WERI-Rb-1 (cell line): ENCODE data around the gene VPS4A.

ENCODE experiments used
- DNase-seq: peaks from one replicate; pipeline ENCODE4 v3.0.0-alpha.2; 2020
- H3K27ac ChIP-seq: fragments of 250-450 bp; sonication (Bioruptor Pico); 2 replicates; pipeline ENCODE4 v1.5.1; 2020; ENCODE audit warnings: mild to moderate bottlenecking, moderate library complexity
- H3K27me3 ChIP-seq: fragments of 250-450 bp; sonication (Bioruptor Pico); 2 replicates; pipeline ENCODE4 v1.5.1; 2021; ENCODE audit warnings: mild to moderate bottlenecking, low read depth, moderate library complexity; ENCODE audit not compliant: insufficient read depth, severe bottlenecking
- H3K36me3 ChIP-seq: fragments of 250-450 bp; sonication (Bioruptor Pico); 2 replicates; pipeline ENCODE4 v1.5.1; 2020; ENCODE audit warnings: mild to moderate bottlenecking, moderate library complexity
- H3K4me3 ChIP-seq: 2 replicates; pipeline ENCODE4 v1.5.1; 2011; ENCODE audit warnings: low read depth, mild to moderate bottlenecking, control low read depth, low read length
- H3K9me3 ChIP-seq: fragments of 250-450 bp; sonication (Bioruptor Pico); 2 replicates; pipeline ENCODE4 v1.5.1; 2021; ENCODE audit warnings: mild to moderate bottlenecking, moderate library complexity; ENCODE audit not compliant: severe bottlenecking
- TF ChIP-seq, protein P1 (sequence below): IDR thresholded peaks from 2 replicates; pipeline ENCODE4 v1.5.1; 2011; ENCODE audit warnings: low read depth, mild to moderate bottlenecking, control low read depth, inconsistent platforms, low read length

Gene VPS4A

DNA sequence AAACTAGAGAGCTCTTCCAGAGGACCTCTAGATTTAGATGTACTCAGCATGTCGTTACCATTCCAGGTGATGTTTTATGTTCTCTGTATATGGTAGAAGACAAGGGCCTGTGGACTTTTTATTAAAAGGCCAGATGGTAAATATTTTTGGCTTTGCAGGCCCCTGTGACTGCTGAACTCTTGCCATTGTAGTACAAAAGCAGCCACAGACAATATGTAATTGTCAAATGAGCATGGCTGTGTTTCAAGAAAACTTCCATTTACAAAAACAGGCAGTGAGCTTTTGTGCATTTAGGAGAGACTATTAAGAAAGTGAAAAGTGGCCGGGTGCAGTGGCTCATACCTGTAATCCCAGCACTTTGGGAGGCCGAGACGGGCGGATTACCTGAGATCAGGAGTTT is 33.0 kb downstream of the VPS4A start:
- Histone ChIP-seq H3K27me3 (no peaks in the 10 kb centered on the region), H3K4me3 (no peak overlapping the region), H3K9me3 (no peaks in the 10 kb centered on the region), H3K27ac (no peak overlapping the region), H3K36me3 (peaks cover 40% of the 10 kb centered on the region)
- DNase-seq, result no peak
- TF ChIP-seq, protein P1, sequence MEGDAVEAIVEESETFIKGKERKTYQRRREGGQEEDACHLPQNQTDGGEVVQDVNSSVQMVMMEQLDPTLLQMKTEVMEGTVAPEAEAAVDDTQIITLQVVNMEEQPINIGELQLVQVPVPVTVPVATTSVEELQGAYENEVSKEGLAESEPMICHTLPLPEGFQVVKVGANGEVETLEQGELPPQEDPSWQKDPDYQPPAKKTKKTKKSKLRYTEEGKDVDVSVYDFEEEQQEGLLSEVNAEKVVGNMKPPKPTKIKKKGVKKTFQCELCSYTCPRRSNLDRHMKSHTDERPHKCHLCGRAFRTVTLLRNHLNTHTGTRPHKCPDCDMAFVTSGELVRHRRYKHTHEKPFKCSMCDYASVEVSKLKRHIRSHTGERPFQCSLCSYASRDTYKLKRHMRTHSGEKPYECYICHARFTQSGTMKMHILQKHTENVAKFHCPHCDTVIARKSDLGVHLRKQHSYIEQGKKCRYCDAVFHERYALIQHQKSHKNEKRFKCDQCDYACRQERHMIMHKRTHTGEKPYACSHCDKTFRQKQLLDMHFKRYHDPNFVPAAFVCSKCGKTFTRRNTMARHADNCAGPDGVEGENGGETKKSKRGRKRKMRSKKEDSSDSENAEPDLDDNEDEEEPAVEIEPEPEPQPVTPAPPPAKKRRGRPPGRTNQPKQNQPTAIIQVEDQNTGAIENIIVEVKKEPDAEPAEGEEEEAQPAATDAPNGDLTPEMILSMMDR, result no peak

DNA sequence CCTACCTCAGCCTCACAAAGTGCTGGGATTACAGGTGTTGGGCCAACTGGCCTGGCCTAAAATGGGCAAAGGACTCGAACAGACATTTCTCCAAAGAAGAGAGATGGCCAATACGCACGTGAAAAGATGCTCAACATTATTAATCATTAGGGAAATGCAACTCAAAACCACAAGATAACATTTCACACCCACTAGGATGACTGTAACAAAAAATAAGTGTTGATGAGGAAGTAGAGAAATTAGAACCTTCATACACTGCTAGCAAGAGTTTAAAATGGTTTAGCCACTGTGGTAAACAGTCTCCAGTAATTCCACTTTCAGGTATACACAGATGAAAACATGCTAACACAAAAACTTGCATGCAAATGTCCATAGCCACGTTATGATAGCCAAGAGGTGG is 34.8 kb downstream of the VPS4A start:
- Histone ChIP-seq H3K27ac (no peak overlapping the region), H3K36me3 (peaks cover 42% of the 10 kb centered on the region), H3K27me3 (no peaks in the 10 kb centered on the region), H3K4me3 (no peak overlapping the region), H3K9me3 (no peaks in the 10 kb centered on the region)
- TF ChIP-seq, protein P1, result no peak
- DNase-seq, result no peak

DNA sequence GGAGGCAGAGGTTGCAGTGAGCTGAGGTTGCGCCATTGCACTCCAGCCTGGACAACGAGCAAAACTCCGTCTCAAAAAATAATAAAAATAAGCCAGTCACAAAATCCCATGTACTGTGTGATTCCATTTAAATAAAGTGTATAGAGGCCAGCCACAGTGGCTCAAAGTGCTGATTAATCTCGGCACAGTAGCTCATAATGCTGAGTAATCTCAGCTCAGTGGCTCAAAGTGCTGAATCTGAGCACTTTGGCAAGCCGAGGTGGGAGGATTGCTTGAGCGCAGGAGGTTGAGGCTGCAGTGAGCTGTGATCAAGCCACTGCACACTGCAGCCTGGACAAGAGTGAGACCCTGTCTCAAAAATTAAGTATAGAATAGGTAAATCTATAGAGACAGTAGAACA is 35.5 kb downstream of the VPS4A start:
- Histone ChIP-seq H3K9me3 (no peaks in the 10 kb centered on the region), H3K36me3 (peaks cover 34% of the 10 kb centered on the region), H3K27ac (no peak overlapping the region), H3K4me3 (no peak overlapping the region), H3K27me3 (no peaks in the 10 kb centered on the region)
- TF ChIP-seq, protein P1, result no peak
- DNase-seq, result no peak

DNA sequence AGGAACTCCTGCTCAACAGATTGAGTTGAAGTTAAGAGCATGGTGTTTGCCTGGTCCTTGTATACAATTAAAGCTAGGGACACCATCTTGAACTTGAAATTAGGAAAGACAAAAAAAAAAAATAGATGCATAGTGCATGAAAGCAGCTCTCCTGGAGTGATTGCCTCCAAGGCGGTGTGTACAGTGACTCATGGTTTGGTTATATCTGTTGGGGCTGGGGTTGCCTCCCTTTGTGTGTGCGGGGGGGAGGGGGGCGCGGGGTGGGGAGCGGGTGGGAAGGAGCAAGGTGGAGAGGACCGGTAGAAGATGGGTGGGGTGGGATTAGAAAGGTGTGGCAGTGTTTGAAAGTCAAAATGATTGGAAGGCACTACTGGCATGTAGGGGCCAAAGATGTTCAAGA is 37.1 kb downstream of the VPS4A start:
- TF ChIP-seq, protein P1, result no peak
- H3K4me3 ChIP-seq, result no peak overlapping the region
- no peaks in the 10 kb centered on the region for H3K27me3 ChIP-seq
- no peak for DNase-seq
- peaks cover 24% of the 10 kb centered on the region for H3K36me3 ChIP-seq
- no peaks in the 10 kb centered on the region for H3K9me3 ChIP-seq
- H3K27ac ChIP-seq, result no peak overlapping the region

DNA sequence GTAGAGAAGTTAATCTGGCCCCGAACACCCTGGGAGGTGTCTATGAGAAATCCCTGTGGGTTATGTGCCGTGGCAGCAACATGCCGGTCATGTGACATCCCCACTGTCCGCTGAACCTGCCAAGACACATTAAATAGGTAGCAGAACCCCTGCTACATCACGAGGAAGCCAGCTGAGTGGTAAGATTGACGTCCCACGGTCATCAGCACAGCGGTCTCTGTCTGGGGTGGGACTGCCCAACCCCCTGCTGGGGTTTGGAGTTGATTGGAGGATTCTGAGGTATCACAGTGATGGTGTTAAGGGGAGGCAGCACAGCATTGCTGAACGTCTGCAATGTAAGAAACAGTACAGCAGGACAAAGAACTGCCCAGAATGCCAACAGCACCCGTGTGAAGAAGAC is 38.4 kb downstream of the VPS4A start:
- H3K27me3 ChIP-seq, result no peaks in the 10 kb centered on the region
- no peaks in the 10 kb centered on the region for H3K9me3 ChIP-seq
- H3K4me3 ChIP-seq, result no peak overlapping the region
- peaks cover 11% of the 10 kb centered on the region for H3K36me3 ChIP-seq
- no peak overlapping the region for H3K27ac ChIP-seq
- TF ChIP-seq, protein P1, result no peak
- no peak for DNase-seq

DNA sequence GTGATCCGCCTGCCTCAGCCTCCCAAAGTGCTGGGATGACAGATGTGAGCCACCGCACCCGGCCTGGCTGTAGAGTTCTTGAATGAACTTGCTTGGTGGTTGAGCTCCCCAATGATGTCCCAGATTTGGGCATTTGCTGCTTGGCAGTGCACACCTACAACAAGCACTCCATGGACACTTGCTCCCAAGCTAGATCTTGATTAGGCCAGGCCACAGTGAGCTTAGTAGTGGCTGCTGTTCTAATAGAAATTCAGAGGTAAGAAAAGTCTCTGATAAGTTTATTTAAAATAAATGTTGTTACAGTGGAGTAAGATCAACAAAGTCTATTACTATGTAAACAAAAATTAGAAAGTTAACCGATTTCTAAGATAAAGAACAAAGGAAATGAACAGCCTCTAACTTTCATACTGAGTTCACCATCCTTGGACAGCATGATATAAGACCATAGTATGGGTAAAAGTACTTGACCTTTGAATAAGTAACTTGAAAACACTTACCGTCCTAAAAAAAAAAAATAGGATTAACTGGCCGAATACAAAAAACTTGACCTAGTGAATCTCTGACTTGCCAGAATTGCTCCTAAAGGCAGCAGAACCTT is 39.5 kb downstream of the VPS4A start:
- DNase-seq, result no peak
- H3K36me3 ChIP-seq, result peaks cover 14% of the 10 kb centered on the region
- H3K4me3 ChIP-seq, result no peak overlapping the region
- no peaks in the 10 kb centered on the region for H3K27me3 ChIP-seq
- H3K27ac ChIP-seq, result peak overlapping the region; percentile 79
- TF ChIP-seq, protein P1, result no peak
- no peaks in the 10 kb centered on the region for H3K9me3 ChIP-seq
